ENCODE results near the gene CFAP77.

The CFAP77 gene

DNA sequence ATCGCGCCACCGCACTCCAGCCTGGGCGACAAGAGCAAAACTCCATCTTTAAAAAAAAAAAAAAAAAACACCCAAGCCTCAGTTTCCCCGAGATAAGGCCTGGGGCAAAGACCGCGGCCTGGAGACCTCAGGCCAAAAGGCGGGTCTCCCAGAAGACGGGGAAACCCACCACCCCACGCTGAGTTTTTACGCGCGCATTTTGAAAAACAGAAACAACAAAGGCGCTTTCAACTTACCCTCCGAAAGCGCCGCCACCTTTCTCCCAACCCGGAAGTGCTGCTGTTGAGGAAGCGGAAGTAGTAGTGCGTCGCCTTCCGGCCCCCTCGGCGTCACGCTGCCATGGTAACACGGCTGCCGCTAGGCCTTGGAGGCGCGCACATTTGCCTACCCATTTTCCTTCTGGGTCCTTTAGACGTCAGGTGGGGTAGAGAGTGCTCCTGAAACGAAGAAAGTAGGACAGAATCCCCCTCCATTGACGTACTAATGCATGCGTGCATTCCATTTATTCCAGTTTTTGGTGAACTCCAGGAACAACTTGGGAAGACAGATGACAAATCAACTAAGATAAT, 3.4 kb upstream of the CFAP77 start, which contains the start of gene TTF1:
TSS of gene TTF1 (minus strand) at position 287 of the 569 bp plus-strand sequence. CDS start 4,019 bp downstream, outside the sequence.
- H3K4me3 ChIP-seq (ENCODE audit: low read depth, low read length) = peak within 1 kb of the TSS; percentile 71
- in situ Hi-C loops (cut with HindIII; ENCODE audit: low sequenced_read_pairs) = no loop called here
- peak; percentile 88 for DNase-seq (ENCODE audit: low read depth, low spot score)
- TF ChIP-seq, protein P1, sequence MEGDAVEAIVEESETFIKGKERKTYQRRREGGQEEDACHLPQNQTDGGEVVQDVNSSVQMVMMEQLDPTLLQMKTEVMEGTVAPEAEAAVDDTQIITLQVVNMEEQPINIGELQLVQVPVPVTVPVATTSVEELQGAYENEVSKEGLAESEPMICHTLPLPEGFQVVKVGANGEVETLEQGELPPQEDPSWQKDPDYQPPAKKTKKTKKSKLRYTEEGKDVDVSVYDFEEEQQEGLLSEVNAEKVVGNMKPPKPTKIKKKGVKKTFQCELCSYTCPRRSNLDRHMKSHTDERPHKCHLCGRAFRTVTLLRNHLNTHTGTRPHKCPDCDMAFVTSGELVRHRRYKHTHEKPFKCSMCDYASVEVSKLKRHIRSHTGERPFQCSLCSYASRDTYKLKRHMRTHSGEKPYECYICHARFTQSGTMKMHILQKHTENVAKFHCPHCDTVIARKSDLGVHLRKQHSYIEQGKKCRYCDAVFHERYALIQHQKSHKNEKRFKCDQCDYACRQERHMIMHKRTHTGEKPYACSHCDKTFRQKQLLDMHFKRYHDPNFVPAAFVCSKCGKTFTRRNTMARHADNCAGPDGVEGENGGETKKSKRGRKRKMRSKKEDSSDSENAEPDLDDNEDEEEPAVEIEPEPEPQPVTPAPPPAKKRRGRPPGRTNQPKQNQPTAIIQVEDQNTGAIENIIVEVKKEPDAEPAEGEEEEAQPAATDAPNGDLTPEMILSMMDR (IDR thresholded peaks at IDR 0.05; ENCODE audit: low read depth, low read length) = no peak

DNA sequence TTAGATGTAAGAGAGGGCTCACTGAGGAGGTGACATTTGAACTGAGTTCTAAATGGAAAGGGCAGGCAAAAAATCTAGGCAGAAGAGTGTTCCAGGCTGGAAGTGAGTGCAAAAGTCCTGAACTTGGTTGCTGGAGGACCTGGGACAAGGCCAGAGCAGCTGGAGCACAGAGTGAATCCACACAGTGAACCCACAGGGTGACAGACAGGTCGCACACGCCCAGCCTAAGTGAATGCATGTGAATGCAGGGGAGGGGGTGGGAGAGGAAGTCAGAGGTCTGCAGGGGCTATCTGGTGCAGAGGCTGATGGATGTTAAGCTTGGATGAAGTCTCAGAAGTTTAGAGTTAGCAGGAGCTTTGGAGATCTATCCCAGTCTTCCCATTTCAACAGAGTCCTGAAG, 2.8 kb upstream of the CFAP77 start:
- H3K4me3 ChIP-seq (ENCODE audit: low read depth, low read length) = peak overlapping the region; percentile 71
- in situ Hi-C loops (cut with HindIII; ENCODE audit: low sequenced_read_pairs) = no loop called here
- TF ChIP-seq, protein P1 (IDR thresholded peaks at IDR 0.05; ENCODE audit: low read depth, low read length) = no peak
- no peak for DNase-seq (ENCODE audit: low read depth, low spot score)

DNA sequence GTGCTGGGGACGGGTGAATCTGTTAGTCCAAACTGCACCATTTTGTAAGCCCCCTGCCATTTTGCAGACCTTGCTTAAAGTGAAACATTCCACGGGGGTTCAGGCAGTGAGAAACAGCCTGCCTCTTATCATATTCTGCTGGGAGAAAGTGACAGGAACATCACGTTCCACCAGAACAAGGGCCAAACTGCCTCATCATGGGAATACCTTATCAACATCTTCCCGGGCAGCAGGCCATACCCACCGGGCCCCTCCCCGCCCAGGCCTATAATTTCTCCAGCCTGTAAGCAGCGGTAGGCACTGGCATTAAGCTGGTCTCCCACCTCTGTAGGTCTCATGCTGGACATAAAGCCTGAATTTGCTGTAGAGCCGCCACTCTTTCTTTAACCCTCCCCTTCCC, 1.5 kb upstream of the CFAP77 start:
- no peak overlapping the region for H3K4me3 ChIP-seq (ENCODE audit: low read depth, low read length)
- TF ChIP-seq, protein P1 (IDR thresholded peaks at IDR 0.05; ENCODE audit: low read depth, low read length) = no peak
- DNase-seq (ENCODE audit: low read depth, low spot score) = no peak
- in situ Hi-C loops (cut with HindIII; ENCODE audit: low sequenced_read_pairs) = no loop called here

DNA sequence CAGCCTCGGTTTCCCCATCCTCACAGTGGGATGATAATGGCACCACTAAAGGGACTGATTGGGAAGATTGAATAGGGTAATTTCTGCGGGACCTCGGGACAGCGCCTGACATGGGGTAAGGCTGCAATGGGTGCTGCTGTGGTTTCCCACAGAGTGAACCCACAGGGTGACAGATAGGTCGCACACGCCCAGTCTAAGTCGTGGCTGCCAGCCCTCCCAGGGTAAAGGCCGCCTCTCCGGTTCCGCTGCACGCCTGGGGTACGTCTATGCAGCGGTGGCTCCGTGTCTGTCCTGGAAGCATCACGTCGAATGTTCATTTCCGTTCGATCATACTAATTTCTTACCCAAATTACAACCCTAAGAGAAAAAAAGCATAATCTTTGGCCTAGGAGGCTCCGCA, 631 bp downstream of the CFAP77 start:
- in situ Hi-C loops (cut with HindIII; ENCODE audit: low sequenced_read_pairs) = no loop called here
- no peak for DNase-seq (ENCODE audit: low read depth, low spot score)
- H3K4me3 ChIP-seq (ENCODE audit: low read depth, low read length) = no peak overlapping the region
- TF ChIP-seq, protein P1 (IDR thresholded peaks at IDR 0.05; ENCODE audit: low read depth, low read length) = no peak

DNA sequence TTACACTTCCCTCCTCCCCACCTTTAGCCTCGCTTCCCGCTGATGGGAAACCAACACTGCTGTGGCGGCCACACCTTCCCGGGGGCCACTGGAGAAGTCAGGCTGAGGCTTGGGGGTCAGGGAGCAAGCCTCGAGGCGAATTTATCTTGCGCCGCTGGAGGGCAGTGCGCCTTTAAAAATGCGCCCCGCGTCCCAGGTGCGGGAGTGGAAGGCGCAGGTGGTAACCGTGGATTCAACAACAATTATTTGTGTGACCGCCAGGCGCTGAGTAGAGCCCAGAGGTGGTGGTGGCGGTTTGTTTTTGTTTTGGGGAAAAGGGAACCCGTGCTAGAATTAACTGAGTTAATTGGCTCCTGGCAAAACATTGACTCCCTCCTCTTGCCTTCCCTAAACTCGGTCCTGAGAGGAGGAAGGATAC, 1.1 kb downstream of the CFAP77 start:
- H3K4me3 ChIP-seq (ENCODE audit: low read depth, low read length) = no peak overlapping the region
- TF ChIP-seq, protein P1 (IDR thresholded peaks at IDR 0.05; ENCODE audit: low read depth, low read length) = peak; percentile 56
- in situ Hi-C loops (cut with HindIII; ENCODE audit: low sequenced_read_pairs) = no loop called here
- peak; percentile 21 for DNase-seq (ENCODE audit: low read depth, low spot score)

DNA sequence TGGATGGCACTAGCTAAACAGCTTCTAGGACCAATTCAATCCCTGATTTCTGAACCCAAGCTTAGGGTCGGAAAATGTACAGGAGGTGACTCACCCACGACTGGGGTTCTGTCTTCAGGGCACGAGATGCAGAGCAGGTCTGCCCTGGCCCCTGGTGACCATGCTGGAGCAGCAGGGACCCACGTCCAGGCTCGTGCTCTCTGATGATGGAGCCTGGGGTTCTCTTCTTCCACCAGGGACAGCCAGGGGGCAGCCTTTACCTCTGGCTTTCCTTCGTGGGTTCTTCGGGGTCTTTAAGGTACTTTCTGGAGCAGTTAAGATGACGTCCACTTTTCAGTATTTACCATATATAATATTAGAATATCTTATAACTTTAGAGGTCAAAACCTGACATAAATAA, 2.1 kb downstream of the CFAP77 start:
- H3K4me3 ChIP-seq (ENCODE audit: low read depth, low read length) = no peak overlapping the region
- TF ChIP-seq, protein P1 (IDR thresholded peaks at IDR 0.05; ENCODE audit: low read depth, low read length) = peak; percentile 72
- no peak for DNase-seq (ENCODE audit: low read depth, low spot score)
- in situ Hi-C loops (cut with HindIII; ENCODE audit: low sequenced_read_pairs) = no loop called here
